H4 (cell line): ENCODE results near the gene RNU2-1. TPM values are rescaled to one million over a fixed set of nuclear protein-coding genes. Genes with fewer than 3 reads are reported as not detected.
"Not testable (repeated sequence)": the region's sequence is repeated elsewhere in the genome, so short reads cannot be mapped to it uniquely, and the experiment has no call there.

Source experiments
- DNase-seq: peaks from one replicate; pipeline ENCODE4 v3.0.0-alpha.2; 2015; ENCODE audit warnings: low spot score
- total RNA-seq: library from RNA; depleted of rRNA; stranded (reverse); fragments of >200 nt; shearing (Covaris generic); gene quantifications from 2 replicates; pipeline ENCODE4 v1.2.3, GENCODE V29; 2014; rRNA removed

Gene RNU2-1
- total RNA-seq, 1 experiment from 2014 or later: not detected

DNA sequence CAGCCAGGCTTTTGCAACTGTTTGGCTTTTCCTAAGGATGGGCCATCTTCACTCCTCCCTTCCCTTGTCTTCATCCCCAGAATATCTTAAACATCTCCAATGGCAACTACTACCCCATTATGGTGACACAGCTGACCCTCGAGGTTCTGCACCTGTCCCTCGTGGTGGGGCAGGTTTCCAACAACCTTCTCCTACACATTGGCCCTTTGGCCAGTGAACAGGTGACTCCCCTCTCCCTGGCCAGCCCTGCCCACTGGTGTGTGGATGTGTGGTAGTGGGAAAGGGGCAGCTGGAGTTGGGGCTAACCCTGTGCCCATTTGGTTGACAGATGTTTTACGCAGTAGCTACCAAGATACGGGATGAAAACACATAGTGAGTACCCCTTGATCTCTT is 17.4 kb downstream of the RNU2-1 start:
- DNase-seq: no peak

DNA sequence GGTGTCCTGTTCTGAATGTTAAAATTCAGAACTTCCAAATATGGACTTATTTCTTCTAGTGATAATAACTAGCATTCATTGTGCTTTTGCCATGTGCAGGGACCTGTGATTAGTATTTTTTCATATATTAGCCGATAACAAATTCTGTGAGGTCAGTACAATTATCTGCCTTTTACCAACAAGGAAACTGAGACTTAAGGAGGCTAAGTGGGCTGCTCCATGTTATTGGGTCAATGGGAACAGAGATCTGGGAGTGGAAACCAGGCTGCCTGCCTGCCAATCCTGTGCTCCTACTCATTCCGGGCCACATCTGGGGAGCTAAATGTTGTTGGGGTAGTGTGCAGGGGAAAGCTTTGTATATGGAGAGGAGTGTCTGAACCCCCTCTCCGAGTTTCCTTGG is 18.4 kb downstream of the RNU2-1 start:
- no peak for DNase-seq

DNA sequence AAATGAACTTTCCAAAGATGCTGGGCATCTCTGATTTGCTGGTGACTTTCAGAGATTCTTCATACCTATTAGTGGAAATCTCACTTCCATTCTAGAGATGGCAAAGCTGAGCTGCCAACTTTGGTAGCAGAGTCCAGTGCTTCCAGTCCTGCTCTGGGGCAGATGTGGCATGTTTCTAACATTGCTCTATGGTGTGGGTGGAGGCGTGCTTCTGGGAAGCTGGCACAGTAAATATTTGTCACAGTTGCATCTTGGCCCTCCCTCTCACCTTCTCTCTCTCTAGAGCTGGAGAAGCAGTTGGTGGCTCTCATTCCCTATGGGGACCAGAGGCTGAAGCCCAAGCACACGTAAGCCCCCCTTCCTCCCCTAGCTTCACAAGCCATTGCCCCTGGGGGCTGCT is 20.2 kb downstream of the RNU2-1 start:
- DNase-seq: no peak

DNA sequence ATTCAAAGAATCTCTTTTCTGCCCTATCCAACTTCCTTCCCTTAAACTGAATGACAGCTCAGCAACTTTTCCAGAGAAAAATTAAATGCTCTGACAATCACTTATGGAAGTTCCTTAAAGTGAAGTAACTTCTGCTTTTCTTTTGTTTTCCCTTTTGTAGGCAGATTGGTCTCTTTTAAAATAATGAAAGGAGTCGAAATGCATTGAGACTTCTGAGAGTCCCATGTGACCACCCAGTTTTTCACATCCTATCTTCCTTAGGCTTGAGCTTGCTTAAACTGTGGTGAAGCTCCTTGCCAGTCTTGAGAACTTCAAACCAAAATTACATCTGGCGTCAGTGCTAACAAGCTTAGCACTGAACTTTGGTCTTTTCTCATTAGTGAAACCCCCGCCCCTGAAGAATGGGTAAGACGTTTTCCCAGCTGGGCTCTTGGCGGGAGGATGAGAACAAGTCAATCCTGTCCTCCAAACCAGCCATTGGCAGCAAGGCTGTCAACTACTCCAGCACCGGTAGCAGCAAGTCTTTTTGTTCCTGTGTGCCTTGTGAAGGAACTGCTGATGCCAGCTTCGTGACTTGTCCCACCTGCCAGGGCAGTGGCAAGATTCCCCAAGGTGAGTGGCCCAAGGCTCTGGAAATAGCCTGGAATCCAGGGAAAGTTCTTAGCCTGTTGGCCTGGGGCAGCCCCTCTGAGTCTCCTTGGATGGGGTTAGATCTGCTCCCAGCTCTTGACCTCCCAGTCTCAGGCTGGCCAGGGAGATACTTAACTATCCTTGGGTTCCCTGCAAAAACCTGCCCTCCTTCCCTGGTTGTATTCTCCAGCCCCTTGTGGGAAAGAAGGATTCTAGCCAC is 20.9 kb downstream of the RNU2-1 start:
- DNase-seq: no peak

DNA sequence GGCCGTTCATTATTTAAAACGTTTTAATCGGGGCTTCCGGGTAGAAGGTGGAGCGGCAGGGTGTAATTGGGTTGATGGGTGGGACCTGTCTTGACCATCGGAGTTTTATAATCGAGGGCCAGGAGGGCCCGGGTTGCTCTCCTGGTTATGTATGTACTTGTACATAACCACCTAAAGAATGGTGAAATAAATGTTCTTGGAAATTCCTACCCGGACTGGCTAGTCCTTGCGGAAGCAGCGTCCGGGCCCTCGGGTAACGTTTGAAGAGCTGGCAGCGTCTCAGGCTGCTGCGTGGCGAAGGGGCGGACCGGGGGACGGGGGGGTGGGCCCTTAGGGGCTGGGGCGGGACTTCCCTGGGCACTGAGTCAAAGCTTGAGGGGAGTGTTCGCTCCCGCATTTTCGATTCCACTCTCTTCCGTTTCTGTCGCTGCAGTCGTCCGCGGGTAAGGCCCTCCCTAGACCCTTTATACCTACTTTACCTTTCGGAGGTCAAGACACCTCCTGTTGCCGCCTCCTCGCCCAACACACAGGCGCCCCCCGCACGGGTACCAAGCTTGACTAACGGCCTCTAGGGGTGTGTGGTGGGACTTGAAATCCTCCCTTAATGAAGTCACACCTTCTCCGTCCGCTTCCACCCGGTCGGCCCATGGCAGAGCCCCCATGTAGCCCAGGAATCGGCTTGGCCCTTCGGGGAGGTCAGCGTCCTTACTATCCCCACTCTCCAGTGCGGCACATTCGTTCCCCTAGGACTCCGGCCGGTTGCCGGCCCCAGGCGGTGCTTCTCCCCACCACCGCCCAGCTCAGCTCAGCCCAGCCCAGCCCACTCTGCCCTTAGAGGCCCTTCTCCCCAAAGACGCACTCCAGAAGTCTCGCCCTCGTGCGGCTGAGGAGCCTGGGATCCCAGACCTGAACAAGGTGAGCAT is 22.0 kb downstream of the RNU2-1 start, which contains the start of gene TMEM106A:
TMEM106A (plus strand) TSS at position 396 of the 923 bp plus-strand sequence. CDS start 1,167 bp downstream, outside the sequence.
- peak; percentile 69 for DNase-seq

DNA sequence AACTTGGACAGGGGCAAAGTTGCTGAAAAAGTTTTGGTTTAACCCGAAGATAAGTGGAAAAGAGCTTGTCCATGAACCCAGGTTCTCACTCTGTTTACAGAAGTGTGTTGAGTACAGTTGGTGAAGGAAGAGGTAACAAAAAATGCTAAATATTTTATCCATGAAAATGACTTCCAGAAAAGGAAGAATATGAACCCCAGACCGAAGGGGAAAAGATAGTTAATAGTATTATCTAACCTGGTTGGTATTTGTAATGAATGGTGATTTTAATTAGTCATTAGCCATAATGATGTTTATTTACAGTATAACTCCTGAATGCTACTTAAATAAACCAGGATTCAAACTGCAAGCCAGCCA is 22.7 kb downstream of the RNU2-1 start:
- DNase-seq: no peak

DNA sequence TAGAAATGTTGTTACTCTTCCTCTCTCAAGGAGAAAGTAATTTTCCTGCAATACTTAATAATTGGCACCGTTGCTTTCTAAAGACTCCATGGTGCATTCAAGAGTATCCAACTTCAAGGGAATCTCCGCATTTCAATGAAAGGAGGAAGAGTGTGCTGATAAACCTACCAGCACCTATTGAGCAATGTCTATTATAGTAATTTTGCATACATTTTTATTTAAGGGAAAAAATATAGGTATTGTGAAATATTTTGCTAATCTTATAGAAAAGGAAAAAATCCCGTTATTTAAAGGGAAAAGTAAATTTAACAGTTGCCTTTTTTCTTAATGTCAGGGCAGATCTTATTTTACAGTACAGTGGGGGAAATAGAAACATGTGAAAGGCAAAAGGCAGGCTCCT is 23.2 kb downstream of the RNU2-1 start:
- DNase-seq: no peak

DNA sequence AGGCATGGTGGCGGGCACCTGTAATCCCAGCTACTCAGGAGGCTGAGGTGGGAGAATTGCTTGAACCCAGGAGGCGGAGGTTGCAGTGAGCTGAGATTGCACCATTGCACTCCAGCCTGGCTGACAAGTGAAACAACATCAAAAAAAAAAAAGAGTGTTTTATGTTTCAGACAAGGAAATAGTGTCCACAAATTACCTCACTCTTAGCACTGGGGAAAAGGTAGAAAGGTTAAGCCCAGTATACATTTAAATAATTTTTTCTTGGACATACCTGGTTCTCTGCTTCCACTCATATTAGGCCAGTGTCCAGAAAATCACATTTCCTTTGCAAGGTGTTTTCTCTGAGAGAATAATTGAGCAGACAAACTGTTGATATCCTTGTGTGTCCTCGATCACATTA is 30.8 kb downstream of the RNU2-1 start:
- DNase-seq: not testable (repeated sequence)

DNA sequence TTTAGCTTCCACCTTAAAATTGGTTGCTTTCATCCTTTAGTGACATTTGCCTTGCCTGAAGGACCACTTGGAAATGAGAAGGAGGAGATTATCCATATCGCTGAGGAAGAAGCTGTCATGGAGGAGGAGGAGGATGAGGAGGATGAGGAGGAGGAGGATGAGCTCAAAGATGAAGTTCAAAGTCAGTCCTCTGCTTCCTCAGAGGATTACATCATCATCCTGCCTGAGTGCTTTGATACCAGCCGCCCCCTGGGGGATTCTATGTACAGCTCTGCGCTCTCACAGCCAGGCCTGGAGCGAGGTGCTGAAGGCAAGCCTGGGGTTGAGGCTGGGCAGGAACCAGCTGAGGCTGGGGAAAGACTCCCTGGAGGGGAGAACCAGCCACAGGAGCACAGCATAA is 33.6 kb downstream of the RNU2-1 start:
- no peak for DNase-seq

DNA sequence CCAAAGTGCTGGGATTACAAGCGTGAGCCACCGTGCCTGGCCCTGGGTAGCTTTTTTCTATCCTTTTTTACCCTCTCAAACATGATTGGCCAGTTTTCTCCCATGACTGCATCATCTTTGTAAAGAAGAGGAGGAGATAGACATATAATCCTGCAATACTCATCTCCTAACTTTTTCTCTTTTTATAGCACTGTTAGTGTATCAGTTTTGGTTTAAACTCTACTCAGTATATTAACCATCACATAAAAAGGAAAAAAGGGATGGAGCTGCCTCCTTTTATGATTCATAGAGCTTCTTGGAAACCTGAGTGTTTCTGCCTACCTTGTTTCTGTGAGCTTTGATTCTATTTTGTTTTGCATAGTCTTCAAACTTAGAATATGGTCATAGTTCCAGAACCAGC is 34.1 kb downstream of the RNU2-1 start:
- no peak for DNase-seq

DNA sequence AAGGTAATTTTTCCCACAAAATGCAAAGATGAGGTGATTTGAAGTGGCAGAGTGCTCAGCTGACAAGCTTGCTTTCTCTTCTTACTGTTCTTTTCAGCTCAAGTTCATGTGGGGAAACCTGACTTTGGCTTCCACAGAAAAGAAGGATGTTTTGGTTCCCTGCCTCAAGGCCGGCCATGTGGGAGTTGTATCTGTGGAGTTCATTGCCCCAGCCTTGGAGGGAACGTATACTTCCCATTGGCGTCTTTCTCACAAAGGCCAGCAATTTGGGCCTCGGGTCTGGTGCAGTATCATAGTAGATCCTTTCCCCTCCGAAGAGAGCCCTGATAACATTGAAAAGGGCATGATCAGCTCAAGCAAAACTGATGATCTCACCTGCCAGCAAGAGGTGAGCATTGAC is 40.5 kb downstream of the RNU2-1 start:
- DNase-seq: no peak

DNA sequence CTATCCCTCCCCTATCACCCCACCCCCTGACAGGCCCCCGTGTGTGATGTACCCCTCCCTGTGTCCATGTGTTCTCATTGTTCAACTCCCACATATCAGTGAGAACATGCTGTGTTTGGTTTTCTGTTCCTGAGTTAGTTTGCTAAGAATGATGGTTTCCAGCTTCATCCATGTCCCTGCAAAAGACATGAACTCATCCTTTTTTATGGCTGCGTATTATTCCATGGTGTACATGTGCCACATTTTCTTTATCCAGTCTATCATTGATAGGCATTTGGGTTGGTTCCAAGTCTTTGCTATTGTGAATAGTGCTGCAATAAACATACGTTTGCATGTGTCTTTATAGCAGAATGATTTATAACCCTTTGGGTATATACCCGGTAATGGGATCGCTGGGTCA is 47.1 kb downstream of the RNU2-1 start:
- DNase-seq: not testable (repeated sequence)

DNA sequence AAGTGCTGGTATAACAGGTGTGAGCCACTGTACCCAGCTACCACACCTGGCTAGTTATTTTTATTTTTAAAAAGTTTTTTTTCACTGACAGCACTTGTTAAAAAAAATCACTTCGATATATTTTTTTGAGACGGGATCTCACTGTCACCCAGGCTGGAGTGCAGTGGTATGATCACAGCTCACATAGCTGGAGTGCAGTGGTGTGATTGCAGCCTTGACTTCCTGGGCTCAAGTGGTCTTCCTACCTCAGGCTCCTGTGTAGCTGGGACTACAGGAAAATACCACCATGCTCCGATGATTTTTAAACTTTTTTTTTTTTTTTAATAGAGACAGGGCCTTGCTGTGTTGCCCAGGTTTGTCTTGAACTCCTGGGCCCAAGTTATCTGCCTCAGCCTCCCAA is 49.9 kb downstream of the RNU2-1 start:
- no peak for DNase-seq

Other genes starting within 250 kb of the RNU2-1 start
- gene RPL27, start 235.6 kb downstream of the RNU2-1 start, total RNA-seq: 1,450 and 1,519 TPM in 2 replicates
- gene IFI35, start 227.2 kb downstream of the RNU2-1 start, total RNA-seq: 66.7 and 80.2 TPM in 2 replicates
- gene VAT1, start 211.6 kb downstream of the RNU2-1 start, total RNA-seq: 104 and 118 TPM in 2 replicates
- not detected in 2 replicates for gene RND2, start 208.7 kb downstream of the RNU2-1 start, total RNA-seq
- 16.7 and 28.4 TPM in 2 replicates for gene BRCA1, start 108.6 kb downstream of the RNU2-1 start, total RNA-seq
- 38.1 and 40.8 TPM in 2 replicates for gene NBR1, start 62.8 kb downstream of the RNU2-1 start, total RNA-seq
- gene TMEM106A, start 22.1 kb downstream of the RNU2-1 start, total RNA-seq: 1.7 and 2.4 TPM in 2 replicates
- not detected in 2 replicates for gene CCDC200, start 5.4 kb downstream of the RNU2-1 start, total RNA-seq
- gene ARL4D, start 165.0 kb upstream of the RNU2-1 start, total RNA-seq: 6.1 and 8.4 TPM in 2 replicates
- gene DHX8, start 250.0 kb upstream of the RNU2-1 start, total RNA-seq: 32.9 and 36.9 TPM in 2 replicates